Islet precursor cell (in vitro differentiated cells): ENCODE measurements around the gene DNASE2B.

Experiments used
- DNase-seq: peaks from one replicate; pipeline ENCODE4 v3.0.0-alpha.2; 2018

DNASE2B gene

DNA sequence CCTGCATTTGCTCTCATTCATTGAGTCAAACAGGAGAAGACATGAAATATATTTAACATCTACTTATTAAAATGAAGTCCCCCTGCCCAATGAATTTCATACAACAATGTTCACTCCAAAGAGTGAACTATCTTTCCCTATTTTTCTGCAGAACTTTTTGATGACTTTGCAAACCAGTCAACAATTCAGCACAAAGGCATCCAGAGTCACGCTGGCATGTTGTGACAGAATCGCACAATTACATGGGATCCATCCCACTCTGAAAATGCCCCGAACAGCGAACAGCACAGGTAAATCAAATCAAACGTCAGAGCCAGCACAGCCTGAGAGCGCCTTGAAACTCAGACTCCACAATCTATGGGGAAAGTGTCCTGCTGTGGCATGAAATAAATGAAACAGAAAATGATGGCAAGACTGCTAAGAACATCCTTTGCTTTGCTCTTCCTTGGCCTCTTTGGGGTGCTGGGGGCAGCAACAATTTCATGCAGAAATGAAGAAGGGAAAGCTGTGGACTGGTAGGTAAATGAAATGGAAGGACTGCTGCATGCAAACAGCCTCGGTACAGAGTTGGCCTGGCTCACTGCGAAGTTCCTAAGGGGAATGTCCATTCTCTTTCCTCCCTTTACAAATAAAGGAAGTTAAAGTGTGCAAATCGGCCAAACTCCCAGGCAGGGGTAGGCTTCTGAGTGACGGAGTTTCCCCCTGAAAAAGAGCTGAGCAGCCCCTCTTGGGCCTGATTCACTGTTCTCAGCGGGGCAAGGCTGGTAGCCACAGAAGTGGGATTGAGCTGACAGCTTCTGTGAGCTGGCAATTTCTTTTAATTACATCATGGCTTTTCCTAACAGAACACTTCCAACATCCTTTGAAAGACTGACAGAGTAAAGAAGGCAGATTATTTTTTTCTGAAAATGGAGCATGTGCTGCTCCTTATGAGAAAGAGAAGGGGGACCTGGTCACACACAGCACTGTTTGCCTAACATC lies at the start of gene DNASE2B:
DNASE2B (plus strand) TSS at position 310 of the 981 bp plus-strand sequence; CDS start at position 391, 81 bp downstream.
- no peak for DNase-seq

DNA sequence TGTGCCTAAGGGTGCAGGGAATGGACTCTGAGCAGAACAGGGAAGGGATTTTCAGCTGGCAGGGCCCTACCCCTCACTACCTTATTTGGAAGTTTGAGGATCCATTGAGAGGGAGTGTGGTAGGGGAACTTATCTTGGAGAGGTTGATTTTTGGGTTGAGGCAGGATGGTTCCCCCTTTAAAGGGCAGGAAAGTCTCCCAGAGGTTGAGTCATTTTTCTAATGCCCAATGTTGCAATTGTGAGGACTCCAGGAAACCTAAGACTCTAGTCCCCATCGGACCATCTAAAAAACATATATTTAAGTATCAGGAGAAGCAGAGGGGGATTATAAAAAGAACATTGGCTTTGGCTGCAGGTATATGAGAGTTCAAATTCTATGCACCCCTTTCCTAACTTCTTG lies 49.5 kb upstream of the DNASE2B start:
- DNase-seq = no peak

DNA sequence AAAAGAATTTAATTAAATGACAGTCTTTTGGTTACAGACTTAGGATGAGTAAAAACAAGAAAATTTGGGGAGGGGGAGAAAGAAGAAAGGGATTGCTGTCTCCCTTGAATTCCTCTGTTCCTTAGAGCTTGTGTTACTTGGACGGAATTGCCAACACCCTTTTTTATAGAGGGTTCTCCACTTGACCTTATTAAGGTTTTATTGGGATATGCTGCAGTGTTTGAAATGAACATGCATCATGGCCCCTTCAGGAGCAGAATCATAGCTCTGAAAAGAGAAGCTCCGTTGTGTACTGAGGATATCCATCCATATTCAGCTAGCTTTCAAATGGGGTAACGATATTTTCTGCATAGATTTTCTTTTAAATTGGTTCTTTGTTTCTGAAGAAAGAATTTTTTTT lies 48.2 kb upstream of the DNASE2B start:
- no peak for DNase-seq

- no peak for DNase-seq
Observed at GRCh38 chr1:84350550-84350949, 47.7 kb upstream of the DNASE2B start.

GRCh38 chr1:84352298-84353106 lies 45.8 kb upstream of the DNASE2B start:
- DNase-seq = no peak

DNA sequence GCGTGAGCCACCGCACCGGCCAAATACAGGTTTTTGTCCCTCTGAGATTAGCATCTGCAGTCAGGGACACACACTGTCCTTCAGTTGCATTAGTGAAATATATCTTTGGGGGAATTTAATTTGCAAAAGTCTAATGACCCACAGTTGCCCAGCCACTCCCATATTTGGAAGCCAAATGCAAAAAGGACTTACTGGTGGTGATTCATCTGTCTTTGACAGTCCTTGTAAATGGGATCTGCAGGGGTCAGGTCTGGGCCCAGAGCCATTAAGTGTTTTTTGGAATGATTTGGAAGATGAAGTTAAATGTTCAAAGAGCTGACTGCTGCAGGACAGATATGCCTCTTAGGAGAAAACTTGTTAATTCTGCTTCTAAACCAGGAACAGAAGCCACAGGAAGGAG lies 44.6 kb upstream of the DNASE2B start:
- no peak for DNase-seq

DNA sequence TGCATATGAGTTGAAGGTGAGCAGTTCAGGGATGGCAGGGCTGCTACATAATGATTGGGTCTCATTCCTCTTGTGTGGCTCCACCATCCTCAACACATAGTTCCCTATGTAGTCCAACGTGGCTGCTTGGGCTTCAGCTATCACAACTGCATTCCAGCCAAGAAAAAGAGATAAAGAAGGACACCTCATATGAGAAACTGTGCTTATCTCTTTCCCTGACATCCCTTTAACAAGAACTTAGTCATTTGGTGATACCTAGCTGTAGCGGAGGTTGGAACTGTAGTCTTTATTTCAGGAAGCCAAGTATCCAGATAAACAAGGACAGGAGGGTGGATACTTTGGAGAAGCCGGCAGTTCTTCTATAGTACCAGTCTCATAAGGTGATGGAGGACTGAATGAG lies 42.7 kb upstream of the DNASE2B start:
- DNase-seq = no peak

GRCh38 chr1:84356881-84357280 lies 41.4 kb upstream of the DNASE2B start:
- DNase-seq = no peak

GRCh38 chr1:84358695-84359094 lies 39.6 kb upstream of the DNASE2B start:
- no peak for DNase-seq

DNA sequence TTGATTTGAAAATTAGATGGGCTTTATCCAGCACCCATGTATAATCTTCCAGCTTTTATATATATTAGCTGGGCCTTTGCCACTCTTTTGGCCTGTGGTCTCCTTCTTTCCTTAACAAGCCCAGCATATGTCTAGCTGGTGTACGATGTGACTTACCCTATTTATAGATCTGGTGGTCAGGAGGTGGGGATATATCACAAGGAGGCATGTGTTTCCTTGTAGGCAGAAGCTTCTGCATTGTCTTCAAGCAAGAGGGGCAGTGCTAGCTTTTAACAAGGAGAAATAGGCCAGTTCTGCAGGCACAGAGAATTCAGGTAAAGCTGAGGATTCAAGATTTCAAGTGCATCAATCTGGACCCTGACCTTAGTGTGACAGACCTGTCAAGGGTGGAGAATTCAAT lies 38.0 kb upstream of the DNASE2B start:
- no peak for DNase-seq

DNA sequence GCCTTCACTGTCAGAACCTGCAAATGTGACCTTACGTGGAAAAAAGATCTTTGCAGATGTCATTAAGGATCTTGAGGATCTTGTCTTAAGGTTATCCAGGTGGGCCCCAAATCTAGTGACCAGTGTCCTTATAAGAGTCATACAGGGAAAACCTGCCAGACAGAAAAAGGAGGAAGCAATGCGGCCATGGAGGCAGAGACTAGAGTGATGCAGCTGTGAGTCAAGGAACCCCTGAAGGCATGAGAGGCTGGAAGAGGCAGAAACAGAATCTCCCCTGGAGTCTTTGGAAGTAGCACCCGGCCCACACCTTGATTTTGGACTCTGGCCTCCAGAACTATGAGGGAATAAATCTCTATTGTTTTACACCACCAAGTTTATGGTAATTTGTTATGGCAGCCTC lies 36.5 kb upstream of the DNASE2B start:
- DNase-seq = no peak

DNA sequence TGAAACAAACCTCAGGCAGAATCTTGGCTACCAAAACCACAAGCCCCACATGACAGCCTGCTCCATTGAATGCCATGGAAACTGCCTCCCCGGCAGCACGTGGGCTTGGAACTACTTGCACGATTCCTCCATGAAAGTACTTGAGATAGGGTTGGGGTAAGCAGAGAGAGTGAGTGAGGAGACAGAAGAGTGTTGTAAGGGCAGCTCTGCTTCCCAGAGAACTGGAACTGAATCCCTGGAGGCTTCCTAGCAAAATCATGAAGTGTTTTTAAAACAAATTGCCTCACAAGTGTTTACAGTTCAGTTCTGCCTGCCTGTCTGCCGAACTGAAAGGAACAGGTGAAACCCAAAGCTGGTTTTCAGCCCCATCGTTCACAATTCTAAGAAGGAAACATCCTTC lies 35.3 kb upstream of the DNASE2B start:
- no peak for DNase-seq

DNA sequence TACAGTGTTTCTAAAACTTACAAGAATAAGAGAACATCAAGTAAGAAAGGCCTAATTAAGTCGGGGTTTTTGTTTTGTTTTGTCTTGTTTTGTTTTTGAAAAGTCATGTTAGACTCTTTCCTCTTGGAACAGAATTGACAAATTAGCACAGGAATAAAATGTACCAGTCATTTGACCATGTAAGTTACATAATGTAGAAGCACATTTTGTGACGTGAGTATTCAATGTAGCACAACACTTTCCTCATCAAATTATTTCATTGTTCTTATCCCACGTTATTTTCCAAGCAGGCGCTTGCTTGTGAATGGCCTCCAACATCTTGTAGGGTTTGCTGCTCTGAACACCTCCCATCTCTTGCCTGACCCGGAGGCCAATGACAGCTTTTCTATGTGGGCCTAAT lies 34.7 kb upstream of the DNASE2B start:
- DNase-seq = no peak

GRCh38 chr1:84365225-84366221 lies 32.8 kb upstream of the DNASE2B start:
- DNase-seq = peak; percentile 86

- DNase-seq = no peak
Observed at GRCh38 chr1:84366786-84367185, 31.5 kb upstream of the DNASE2B start.

GRCh38 chr1:84367219-84367618 lies 31.1 kb upstream of the DNASE2B start:
- DNase-seq = no peak

GRCh38 chr1:84368441-84368840 lies 29.8 kb upstream of the DNASE2B start:
- DNase-seq = no peak

- no peak for DNase-seq
Observed at GRCh38 chr1:84370266-84370665, 28.0 kb upstream of the DNASE2B start.

- DNase-seq = no peak
Observed at GRCh38 chr1:84370831-84371394, 27.4 kb upstream of the DNASE2B start.

GRCh38 chr1:84373436-84374141 lies 24.7 kb upstream of the DNASE2B start:
- no peak for DNase-seq

GRCh38 chr1:84374991-84375696 lies 23.1 kb upstream of the DNASE2B start:
- DNase-seq = no peak
